HG02840 (cell line): ENCODE measurements around the gene LAMP2.
"Not testable (repeated sequence)": the region's sequence is repeated elsewhere in the genome, so short reads cannot be mapped to it uniquely, and the experiment has no call there.

Experiments
- ATAC-seq: cut with Tn5 transposase; IDR thresholded peaks from one replicate; pipeline ENCODE4 v1.9.1; 2021; ENCODE audit warnings: mild to moderate bottlenecking, moderate library complexity, moderate number of reproducible peaks; ENCODE audit not compliant: unreplicated experiment, low FRiP score

Gene LAMP2

GRCh38 chrX:120468825-120469525, at the start of gene LAMP2:
TSS of gene LAMP2 (minus strand) at chrX:120469296. CDS start at chrX:120469169, 127 bp downstream.
- ATAC-seq, result peak; percentile 95

- ATAC-seq, result no peak
Observed at GRCh38 chrX:120517936-120518335, 48.8 kb upstream of the LAMP2 start.

GRCh38 chrX:120514236-120514635, 45.1 kb upstream of the LAMP2 start:
- ATAC-seq, result no peak

- ATAC-seq, result no peak
Observed at GRCh38 chrX:120512627-120513026, 43.5 kb upstream of the LAMP2 start.

GRCh38 chrX:120512222-120512621, 43.1 kb upstream of the LAMP2 start:
- ATAC-seq, result no peak

- no peak for ATAC-seq
Observed at GRCh38 chrX:120504569-120504968, 35.5 kb upstream of the LAMP2 start.

GRCh38 chrX:120499301-120500072, 30.4 kb upstream of the LAMP2 start:
- ATAC-seq, result no peak

- ATAC-seq, result not testable (repeated sequence)
Observed at GRCh38 chrX:120490119-120490518, 21.0 kb upstream of the LAMP2 start.

GRCh38 chrX:120486786-120487185, 17.7 kb upstream of the LAMP2 start:
- no peak for ATAC-seq

- ATAC-seq, result peak; percentile 82
Observed at GRCh38 chrX:120485638-120486520, 16.8 kb upstream of the LAMP2 start.

- ATAC-seq, result no peak
Observed at GRCh38 chrX:120485315-120485637, 16.2 kb upstream of the LAMP2 start.

- ATAC-seq, result no peak
Observed at GRCh38 chrX:120477453-120477852, 8.4 kb upstream of the LAMP2 start.

- ATAC-seq, result no peak
Observed at GRCh38 chrX:120476714-120477113, 7.6 kb upstream of the LAMP2 start.

- ATAC-seq, result not testable (repeated sequence)
Observed at GRCh38 chrX:120475447-120475846, 6.4 kb upstream of the LAMP2 start.

- no peak for ATAC-seq
Observed at GRCh38 chrX:120474085-120474484, 5.0 kb upstream of the LAMP2 start.

GRCh38 chrX:120469657-120470056, 561 bp upstream of the LAMP2 start:
- ATAC-seq, result not testable (repeated sequence)

- ATAC-seq, result no peak
Observed at GRCh38 chrX:120468479-120468824, 644 bp downstream of the LAMP2 start.

GRCh38 chrX:120468071-120468470, 1.0 kb downstream of the LAMP2 start:
- ATAC-seq, result no peak

- ATAC-seq, result no peak
Observed at GRCh38 chrX:120464411-120464810, 4.7 kb downstream of the LAMP2 start.

- ATAC-seq, result no peak
Observed at GRCh38 chrX:120463241-120463640, 5.9 kb downstream of the LAMP2 start.

GRCh38 chrX:120462370-120462769, 6.7 kb downstream of the LAMP2 start:
- ATAC-seq, result no peak
